Endothelial cell of umbilical vein (primary cell): Measurements from ENCODE around the gene FMO1. TPM values are rescaled to one million over a fixed set of nuclear protein-coding genes. Genes with fewer than 3 reads are reported as not detected.

Experiments used
- BruUV-seq: library from RNA; stranded (reverse); fragments of 400-500 nt; replicated peaks from 2 replicates; lab custom pipeline; 2021; lab: Mats Ljungman, UMichigan
- CTCF ChIA-PET: fragments of 300-600, 350-600 bp; sonication (Branson Sonifier 250); formaldehyde crosslinking; loops from one replicate; lab custom pipeline; 2021; ENCODE audit warnings: antibody characterized with exemption, inconsistent platforms; lab: Charles Lee
- POLR2A ChIA-PET: fragments of 300-600, 350-600 bp; sonication (Branson Sonifier 250); formaldehyde crosslinking; loops from one replicate; lab custom pipeline; 2021; ENCODE audit warnings: antibody characterized with exemption, inconsistent platforms; lab: Charles Lee
- DNase-seq: peaks from one replicate; pipeline ENCODE4 v3.0.0-alpha.2; 2011; ENCODE audit warnings: low read depth, low spot score
- FAIRE-seq: peaks from 2 replicates; lab custom pipeline; 2011; peaks lifted over from hg19 to GRCh38; lab: Jason Lieb, UNC
- H2AFZ ChIP-seq: 2 replicates; pipeline ENCODE4 v1.6.0; 2012; ENCODE audit warnings: low read depth, low read length, control low read depth, inconsistent platforms
- H3K27ac ChIP-seq: 2 replicates; pipeline ENCODE4 v1.5.1; 2011; ENCODE audit warnings: low read depth, mild to moderate bottlenecking, control low read depth, low read length, moderate library complexity; ENCODE audit not compliant: insufficient read depth
- H3K27me3 ChIP-seq, 2 experiments: 2 replicates each; pipeline versions ENCODE4 v1.6.0 to v1.6.1; 2011; ENCODE audit warnings: low read length in 2 of 2, mixed read lengths in 1 of 2; ENCODE audit not compliant: control insufficient read depth in 2 of 2, insufficient read depth in 2 of 2
- H3K36me3 ChIP-seq, 2 experiments: 2 replicates in 1 of 2; 3 replicates in 1 of 2; pipeline ENCODE4 v1.5.1; 2011; ENCODE audit warnings: low read length in 2 of 2, mild to moderate bottlenecking in 1 of 2, moderate library complexity in 1 of 2; ENCODE audit not compliant: control insufficient read depth in 2 of 2, insufficient read depth in 2 of 2; ENCODE audit errors: extremely low read depth in 1 of 2
- H3K4me1 ChIP-seq: 3 replicates; pipeline ENCODE4 v1.5.1; 2011; ENCODE audit warnings: mild to moderate bottlenecking, low read length; ENCODE audit not compliant: control insufficient read depth, insufficient read depth; ENCODE audit errors: extremely low read depth
- H3K4me2 ChIP-seq: 2 replicates; pipeline ENCODE4 v1.6.1; 2011; ENCODE audit warnings: low read length, control low read depth, mixed read lengths; ENCODE audit not compliant: insufficient read depth
- H3K4me3 ChIP-seq, 3 experiments: fragments of 200-600 bp in 1 of 3; sonication (generic), shearing (Covaris generic) in 1 of 3; replicated peaks in 1 of 3; 2 replicates each; pipeline ENCODE4 v1.5.1; 2011 to 2016; ENCODE audit warnings: control low read depth in 3 of 3, low read length in 3 of 3, mild to moderate bottlenecking in 2 of 3, inconsistent platforms in 1 of 3, low read depth in 1 of 3, moderate library complexity in 1 of 3; ENCODE audit not compliant: insufficient read depth in 1 of 3
- H3K79me2 ChIP-seq: 2 replicates; pipeline ENCODE4 v1.6.0; 2012; ENCODE audit warnings: low read length, inconsistent platforms; ENCODE audit not compliant: control insufficient read depth, insufficient read depth
- H3K9ac ChIP-seq: replicated peaks from 2 replicates; pipeline ENCODE3; 2011; ENCODE audit warnings: low read length, control low read depth; ENCODE audit not compliant: insufficient read depth; ENCODE audit errors: extremely low read depth
- H3K9me1 ChIP-seq: replicated peaks from 3 replicates; pipeline ENCODE4 v1.6.0; 2011; ENCODE audit warnings: mild to moderate bottlenecking, low read length; ENCODE audit not compliant: control insufficient read depth, insufficient read depth; ENCODE audit errors: extremely low read depth
- H3K9me3 ChIP-seq: replicated peaks from 2 replicates; pipeline ENCODE4 v1.5.1; 2012; ENCODE audit warnings: low read length, inconsistent platforms; ENCODE audit not compliant: control insufficient read depth, insufficient read depth
- H4K20me1 ChIP-seq: replicated peaks from 2 replicates; pipeline ENCODE3; 2011; ENCODE audit warnings: mild to moderate bottlenecking, low read length; ENCODE audit not compliant: control insufficient read depth, insufficient read depth; ENCODE audit errors: extremely low read depth
- CTCF ChIP-seq, 2 donors: IDR thresholded peaks; 1 replicate in 1 of 2; 2 replicates in 1 of 2; pipeline ENCODE4 v1.5.1; 2011; ENCODE audit warnings: low read length in 2 of 2, mild to moderate bottlenecking in 2 of 2, moderate library complexity in 2 of 2, control low read depth in 1 of 2, inconsistent platforms in 1 of 2, low read depth in 1 of 2; ENCODE audit not compliant: insufficient read depth in 1 of 2; ENCODE audit errors: extremely low read depth in 1 of 2
- EZH2 ChIP-seq: IDR thresholded peaks from 2 replicates; pipeline ENCODE4 v1.6.1; 2012; ENCODE audit warnings: borderline replicate concordance, low read depth, mild to moderate bottlenecking, moderate library complexity, low read length, inconsistent platforms; ENCODE audit not compliant: severe bottlenecking
- FOS ChIP-seq: IDR thresholded peaks from 2 replicates; pipeline ENCODE4 v1.6.1; 2011; ENCODE audit warnings: mild to moderate bottlenecking, low read length, moderate library complexity, borderline replicate concordance; ENCODE audit not compliant: insufficient read depth
- GATA2 ChIP-seq: IDR thresholded peaks from 2 replicates; pipeline ENCODE4 v1.7.0; 2011; ENCODE audit warnings: low read depth, mild to moderate bottlenecking, moderate library complexity, mixed read lengths, low read length; ENCODE audit not compliant: insufficient read length, insufficient read depth
- JUN ChIP-seq: IDR thresholded peaks from 2 replicates; pipeline ENCODE4 v1.6.1; 2011; ENCODE audit warnings: borderline replicate concordance, low read depth; ENCODE audit not compliant: insufficient read length, insufficient read depth
- MAX ChIP-seq: IDR thresholded peaks from 2 replicates; pipeline ENCODE4 v1.6.1; 2011; ENCODE audit not compliant: insufficient read depth, insufficient read length
- MYC ChIP-seq: IDR thresholded peaks from one replicate; pipeline ENCODE4 v1.6.1; 2011; ENCODE audit warnings: mild to moderate bottlenecking, low read depth, low read length
- POLR2A ChIP-seq: IDR thresholded peaks from 2 replicates; pipeline ENCODE4 v1.6.1; 2012; ENCODE audit warnings: low read depth, mild to moderate bottlenecking, control low read depth, low read length
- POLR2AphosphoS5 ChIP-seq: IDR thresholded peaks from 2 replicates; pipeline ENCODE4 v1.6.1; 2012; ENCODE audit warnings: low read depth, mild to moderate bottlenecking, control low read depth, low read length, moderate library complexity; ENCODE audit not compliant: insufficient read depth
- dilution Hi-C: fragments of 300-500 bp; cut with MboI; formaldehyde crosslinking; loops from one replicate; pipeline ENCODE4 v1.15.0; 2019; ENCODE audit warnings: low sequenced_read_pairs; ENCODE audit not compliant: extremely low pct_ligation_motif_present
- intact Hi-C: fragments of 100-400 bp; cut with micrococcal nuclease; formaldehyde crosslinking; loops from one replicate; pipeline ENCODE4 v1.10.0; 2022
- polyA plus RNA-seq, 4 experiments: library from polyadenylated mRNA; depleted of rRNA in 3 of 4; stranded (reverse) in 3 of 4; unstranded in 1 of 4; fragments of >200 nt; gene quantifications; 2 replicates each; pipeline versions ENCODE4 v1.2.1 to v1.2.3, GENCODE V29; 2011 to 2012; ENCODE audit warnings: missing spikeins in 1 of 4
- total RNA-seq: library from RNA; stranded (reverse); gene quantifications from 2 replicates; pipeline ENCODE4 v1.2.3, GENCODE V29; 2021

FMO1 gene
- total and polyA plus RNA-seq, 2 donors (not counting 3 experiments of a cell fraction or from before 2014, with no cell fraction given), result not detected

- no peak overlapping the region for H3K9ac ChIP-seq
- no peaks in the 10 kb centered on the region for H3K9me3 ChIP-seq
- no peaks in the 10 kb centered on the region for H3K36me3 ChIP-seq
- ChIA-PET CTCF (interaction anchor here (2.9 kb wide), 1 partner anchor 12 kb away, joined by 19 read pairs; no protein-coding TSS in a partner anchor), POLR2A (no interaction called here)
- TF ChIP-seq POLR2A, result no peak
- TF ChIP-seq MYC, result no peak
- no peak for TF ChIP-seq JUN
- no peak for TF ChIP-seq FOS
- no peak for TF ChIP-seq GATA2
- TF ChIP-seq MAX, result no peak
- no peak for TF ChIP-seq EZH2
- no peak for TF ChIP-seq POLR2AphosphoS5
- TF ChIP-seq CTCF (IDR thresholded peaks at IDR 0.05; ENCODE audit: extremely low read depth in 1 of 2, insufficient read depth in 1 of 2, low read depth in 1 of 2, low read length in 2 of 2), result no peak
- dilution Hi-C loops (no loop called here), intact Hi-C loops (no loop called here)
- H3K4me1 ChIP-seq, result no peaks in the 10 kb centered on the region
- no peak overlapping the region for H3K4me2 ChIP-seq
- no peaks in the 10 kb centered on the region for H4K20me1 ChIP-seq
- FAIRE-seq, result no peak
- peaks cover 0 to 3% of the 10 kb centered on the region in 2 experiments for H3K27me3 ChIP-seq
- BruUV-seq, result no TSS peak
- H2AFZ ChIP-seq, result no peak overlapping the region
- no peaks in the 10 kb centered on the region for H3K79me2 ChIP-seq
- no peak overlapping the region for H3K27ac ChIP-seq
- H3K9me1 ChIP-seq, result no peaks in the 10 kb centered on the region
- no peak for DNase-seq
- H3K4me3 ChIP-seq, result no peak overlapping the region
Observed at GRCh38 chr1:171256940-171257606, 8.8 kb downstream of the FMO1 start.
